ENCODE results near the gene TNPO1. TPM values are rescaled to one million over a fixed set of nuclear protein-coding genes. Genes with fewer than 3 reads are reported as not detected.

The TNPO1 gene
- total and polyA plus RNA-seq, 2 of the 13 experiments (the other 11 are each of a cell fraction or from before 2014, with no cell fraction given), result 26.7 to 123 TPM

DNA sequence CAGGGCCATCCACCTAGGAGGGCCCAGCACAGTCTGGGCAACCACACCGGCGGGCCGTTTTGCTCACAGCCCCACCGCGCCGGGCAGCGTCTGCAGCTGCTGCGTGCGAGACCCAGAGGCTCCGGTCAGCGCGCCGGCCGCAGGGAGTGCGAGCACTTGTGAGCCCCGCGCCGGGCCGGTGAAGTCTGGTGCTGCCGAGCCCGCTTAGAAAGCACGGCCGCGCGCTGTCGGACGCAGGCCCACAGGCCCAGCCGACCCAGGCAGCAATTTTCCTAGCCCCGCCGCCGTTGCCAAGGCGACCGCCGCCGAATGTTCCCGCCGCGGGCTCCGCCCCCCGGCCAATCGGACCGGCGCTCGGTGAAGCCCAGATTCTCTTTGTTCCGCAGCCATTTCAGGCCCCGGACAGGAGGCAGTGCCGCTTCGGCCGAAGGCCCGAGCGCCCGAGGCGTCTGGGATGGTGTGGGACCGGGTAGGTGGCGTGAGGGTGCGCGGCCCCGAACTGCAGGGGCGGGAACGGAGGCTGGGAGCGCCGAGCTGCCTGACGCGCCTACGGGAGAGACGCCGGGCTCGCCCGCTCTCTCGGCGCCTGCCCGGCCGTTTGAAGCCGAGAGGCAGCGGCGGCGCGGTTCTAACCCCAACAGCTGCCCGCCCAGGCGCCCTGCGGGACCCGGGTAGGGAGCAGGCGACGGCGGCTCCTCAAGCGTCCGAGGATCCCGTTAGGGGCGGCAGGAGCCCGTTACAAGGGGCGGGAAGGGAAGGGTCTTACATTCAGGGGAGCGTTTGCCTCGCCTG is at the start of gene TNPO1 (continued):
- TF ChIP-seq, protein P1, sequence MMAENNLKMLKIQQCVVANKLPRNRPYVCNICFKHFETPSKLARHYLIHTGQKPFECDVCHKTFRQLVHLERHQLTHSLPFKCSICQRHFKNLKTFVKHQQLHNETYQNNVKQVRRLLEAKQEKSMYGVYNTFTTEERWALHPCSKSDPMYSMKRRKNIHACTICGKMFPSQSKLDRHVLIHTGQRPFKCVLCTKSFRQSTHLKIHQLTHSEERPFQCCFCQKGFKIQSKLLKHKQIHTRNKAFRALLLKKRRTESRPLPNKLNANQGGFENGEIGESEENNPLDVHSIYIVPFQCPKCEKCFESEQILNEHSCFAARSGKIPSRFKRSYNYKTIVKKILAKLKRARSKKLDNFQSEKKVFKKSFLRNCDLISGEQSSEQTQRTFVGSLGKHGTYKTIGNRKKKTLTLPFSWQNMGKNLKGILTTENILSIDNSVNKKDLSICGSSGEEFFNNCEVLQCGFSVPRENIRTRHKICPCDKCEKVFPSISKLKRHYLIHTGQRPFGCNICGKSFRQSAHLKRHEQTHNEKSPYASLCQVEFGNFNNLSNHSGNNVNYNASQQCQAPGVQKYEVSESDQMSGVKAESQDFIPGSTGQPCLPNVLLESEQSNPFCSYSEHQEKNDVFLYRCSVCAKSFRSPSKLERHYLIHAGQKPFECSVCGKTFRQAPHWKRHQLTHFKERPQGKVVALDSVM (CRISPR knock-in tag; IDR thresholded peaks at IDR 0.05), result no peak
- TF ChIP-seq SOX6 (IDR thresholded peaks at IDR 0.05) (no peak), SOX6 (CRISPR knock-in tag; IDR thresholded peaks at IDR 0.05) (peak; percentile 57; the same call in 1 of the 2 replicates), ZNF205 (CRISPR knock-in tag; IDR thresholded peaks at IDR 0.05) (no peak), ZNF431 (CRISPR knock-in tag; IDR thresholded peaks at IDR 0.05; ENCODE audit: borderline replicate concordance, low read depth) (no peak), ASH2L (IDR thresholded peaks at IDR 0.05; ENCODE audit: insufficient read length, low read depth, low read length) (peak; percentile 75), ZNF547 (CRISPR knock-in tag; IDR thresholded peaks at IDR 0.05) (peak; percentile 84), ZNF256 (CRISPR knock-in tag; conservative IDR thresholded peaks at IDR 0.05) (peak; percentile 53; the same call in 1 of the 2 replicates), HCFC1 (IDR thresholded peaks at IDR 0.05; ENCODE audit: low read depth, low read length) (no peak), SALL1 (CRISPR knock-in tag; IDR thresholded peaks at IDR 0.05) (peak; percentile 55), ZZZ3 (CRISPR knock-in tag; IDR thresholded peaks at IDR 0.05; ENCODE audit: borderline replicate concordance) (peak; percentile 29; the same call in 1 of the 2 replicates), BCL3 (CRISPR knock-in tag; IDR thresholded peaks at IDR 0.05) (no peak; the same call in 1 of the 2 replicates), HIVEP1 (CRISPR knock-in tag; IDR thresholded peaks at IDR 0.05) (no peak), RBM39 (IDR thresholded peaks at IDR 0.05; ENCODE audit: low read depth, low read length, poor library complexity, severe bottlenecking) (peak; percentile 85), SAFB2 (CRISPR knock-in tag; IDR thresholded peaks at IDR 0.05; ENCODE audit: borderline replicate concordance, low read depth) (no peak), NFRKB (IDR thresholded peaks at IDR 0.05) (no peak), ZNF777 (CRISPR knock-in tag; IDR thresholded peaks at IDR 0.05) (peak; percentile 88), SOX13 (IDR thresholded peaks at IDR 0.05) (no peak), SOX13 (CRISPR knock-in tag; conservative IDR thresholded peaks at IDR 0.05 in 1 of 2, IDR thresholded peaks at IDR 0.05 in 1 of 2) (peak in 1 of 2 experiments; percentile 57; a peak in 2 of 4 replicates), ZNF260 (CRISPR knock-in tag; IDR thresholded peaks at IDR 0.05; ENCODE audit: borderline replicate concordance, low read depth) (no peak)
- TF ChIP-seq, protein P2, sequence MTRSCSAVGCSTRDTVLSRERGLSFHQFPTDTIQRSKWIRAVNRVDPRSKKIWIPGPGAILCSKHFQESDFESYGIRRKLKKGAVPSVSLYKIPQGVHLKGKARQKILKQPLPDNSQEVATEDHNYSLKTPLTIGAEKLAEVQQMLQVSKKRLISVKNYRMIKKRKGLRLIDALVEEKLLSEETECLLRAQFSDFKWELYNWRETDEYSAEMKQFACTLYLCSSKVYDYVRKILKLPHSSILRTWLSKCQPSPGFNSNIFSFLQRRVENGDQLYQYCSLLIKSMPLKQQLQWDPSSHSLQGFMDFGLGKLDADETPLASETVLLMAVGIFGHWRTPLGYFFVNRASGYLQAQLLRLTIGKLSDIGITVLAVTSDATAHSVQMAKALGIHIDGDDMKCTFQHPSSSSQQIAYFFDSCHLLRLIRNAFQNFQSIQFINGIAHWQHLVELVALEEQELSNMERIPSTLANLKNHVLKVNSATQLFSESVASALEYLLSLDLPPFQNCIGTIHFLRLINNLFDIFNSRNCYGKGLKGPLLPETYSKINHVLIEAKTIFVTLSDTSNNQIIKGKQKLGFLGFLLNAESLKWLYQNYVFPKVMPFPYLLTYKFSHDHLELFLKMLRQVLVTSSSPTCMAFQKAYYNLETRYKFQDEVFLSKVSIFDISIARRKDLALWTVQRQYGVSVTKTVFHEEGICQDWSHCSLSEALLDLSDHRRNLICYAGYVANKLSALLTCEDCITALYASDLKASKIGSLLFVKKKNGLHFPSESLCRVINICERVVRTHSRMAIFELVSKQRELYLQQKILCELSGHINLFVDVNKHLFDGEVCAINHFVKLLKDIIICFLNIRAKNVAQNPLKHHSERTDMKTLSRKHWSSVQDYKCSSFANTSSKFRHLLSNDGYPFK (CRISPR knock-in tag; IDR thresholded peaks at IDR 0.05; ENCODE audit: borderline replicate concordance), result no peak; the same call in 1 of the 2 replicates
- TF ChIP-seq, protein P3, sequence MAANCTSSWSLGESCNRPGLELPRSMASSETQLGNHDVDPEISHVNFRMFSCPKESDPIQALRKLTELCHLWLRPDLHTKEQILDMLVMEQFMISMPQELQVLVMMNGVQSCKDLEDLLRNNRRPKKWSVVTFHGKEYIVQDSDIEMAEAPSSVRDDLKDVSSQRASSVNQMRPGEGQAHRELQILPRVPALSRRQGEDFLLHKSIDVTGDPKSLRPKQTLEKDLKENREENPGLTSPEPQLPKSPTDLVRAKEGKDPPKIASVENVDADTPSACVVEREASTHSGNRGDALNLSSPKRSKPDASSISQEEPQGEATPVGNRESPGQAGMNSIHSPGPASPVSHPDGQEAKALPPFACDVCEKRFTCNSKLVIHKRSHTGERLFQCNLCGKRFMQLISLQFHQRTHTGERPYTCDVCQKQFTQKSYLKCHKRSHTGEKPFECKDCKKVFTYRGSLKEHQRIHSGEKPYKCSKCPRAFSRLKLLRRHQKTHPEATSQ (CRISPR knock-in tag; IDR thresholded peaks at IDR 0.05; ENCODE audit: borderline replicate concordance), result no peak
